HG03139 (cell line): ENCODE measurements around the gene PLSCR2.
"Not testable (repeated sequence)": the region's sequence is repeated elsewhere in the genome, so short reads cannot be mapped to it uniquely, and the experiment has no call there.

ENCODE experiments used
- ATAC-seq: cut with Tn5 transposase; IDR thresholded peaks from one replicate; pipeline ENCODE4 v1.9.1; 2021; ENCODE audit not compliant: unreplicated experiment

The PLSCR2 gene

GRCh38 chr3:146491303-146491702 lies 21.9 kb upstream of the PLSCR2 start:
- ATAC-seq, result no peak

GRCh38 chr3:146485297-146485696 lies 15.9 kb upstream of the PLSCR2 start:
- ATAC-seq, result no peak

GRCh38 chr3:146476094-146476740 lies 6.9 kb upstream of the PLSCR2 start:
- no peak for ATAC-seq

GRCh38 chr3:146474976-146475375 lies 5.6 kb upstream of the PLSCR2 start:
- ATAC-seq, result not testable (repeated sequence)

GRCh38 chr3:146473726-146474125 lies 4.4 kb upstream of the PLSCR2 start:
- ATAC-seq, result no peak

GRCh38 chr3:146472611-146473010 lies 3.2 kb upstream of the PLSCR2 start:
- ATAC-seq, result no peak

GRCh38 chr3:146471012-146471411 lies 1.7 kb upstream of the PLSCR2 start:
- ATAC-seq, result no peak

GRCh38 chr3:146470425-146470990 lies 1.1 kb upstream of the PLSCR2 start:
- ATAC-seq, result no peak

GRCh38 chr3:146468671-146469149 lies 651 bp downstream of the PLSCR2 start:
- ATAC-seq, result no peak

- no peak for ATAC-seq
Observed at GRCh38 chr3:146468234-146468633, 1.1 kb downstream of the PLSCR2 start.

GRCh38 chr3:146466604-146467003 lies 2.8 kb downstream of the PLSCR2 start:
- no peak for ATAC-seq

GRCh38 chr3:146465693-146466465 lies 3.5 kb downstream of the PLSCR2 start:
- no peak for ATAC-seq

- ATAC-seq, result no peak
Observed at GRCh38 chr3:146464783-146465182, 4.6 kb downstream of the PLSCR2 start.

- no peak for ATAC-seq
Observed at GRCh38 chr3:146464005-146464595, 5.3 kb downstream of the PLSCR2 start.

- no peak for ATAC-seq
Observed at GRCh38 chr3:146454796-146455195, 14.6 kb downstream of the PLSCR2 start.

- no peak for ATAC-seq
Observed at GRCh38 chr3:146449613-146450012, 19.7 kb downstream of the PLSCR2 start.

- no peak for ATAC-seq
Observed at GRCh38 chr3:146449076-146449475, 20.3 kb downstream of the PLSCR2 start.

- no peak for ATAC-seq
Observed at GRCh38 chr3:146446026-146446425, 23.3 kb downstream of the PLSCR2 start.

GRCh38 chr3:146440310-146440709 lies 29.1 kb downstream of the PLSCR2 start:
- ATAC-seq, result not testable (repeated sequence)

- no peak for ATAC-seq
Observed at GRCh38 chr3:146432066-146432465, 37.3 kb downstream of the PLSCR2 start.

GRCh38 chr3:146431240-146431639 lies 38.1 kb downstream of the PLSCR2 start:
- no peak for ATAC-seq

- ATAC-seq, result no peak
Observed at GRCh38 chr3:146425341-146425740, 44.0 kb downstream of the PLSCR2 start.
